ENCODE data around the gene OR4F15.

- TF ChIP-seq ELK1 (IDR thresholded peaks at IDR 0.05; ENCODE audit: borderline replicate concordance, low read depth, low read length) (no peak), CTCF (conservative IDR thresholded peaks at IDR 0.05; ENCODE audit: low read depth, low read length) (no peak), POLR2A (IDR thresholded peaks at IDR 0.05; ENCODE audit: low read depth, low read length) (no peak), RAD21 (IDR thresholded peaks at IDR 0.05; ENCODE audit: low read length) (no peak), FOS (IDR thresholded peaks at IDR 0.05; ENCODE audit: low read depth, low read length) (no peak), MXI1 (IDR thresholded peaks at IDR 0.05; ENCODE audit: borderline replicate concordance, low read depth, low read length) (no peak), RFX5 (IDR thresholded peaks at IDR 0.05; ENCODE audit: low read depth, low read length) (no peak), MAFK (IDR thresholded peaks at IDR 0.05; ENCODE audit: low read depth, low read length) (no peak)
- TF ChIP-seq, protein P1, sequence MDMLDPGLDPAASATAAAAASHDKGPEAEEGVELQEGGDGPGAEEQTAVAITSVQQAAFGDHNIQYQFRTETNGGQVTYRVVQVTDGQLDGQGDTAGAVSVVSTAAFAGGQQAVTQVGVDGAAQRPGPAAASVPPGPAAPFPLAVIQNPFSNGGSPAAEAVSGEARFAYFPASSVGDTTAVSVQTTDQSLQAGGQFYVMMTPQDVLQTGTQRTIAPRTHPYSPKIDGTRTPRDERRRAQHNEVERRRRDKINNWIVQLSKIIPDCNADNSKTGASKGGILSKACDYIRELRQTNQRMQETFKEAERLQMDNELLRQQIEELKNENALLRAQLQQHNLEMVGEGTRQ (IDR thresholded peaks at IDR 0.05; ENCODE audit: low read depth, low read length) = no peak
Measured at GRCh38 chr15:101844916-101845315, 32.9 kb downstream of the OR4F15 start.

Data from IMR-90 (cell line).